Smooth muscle cell (in vitro differentiated cells): Measurements from ENCODE around the gene ACIN1. TPM values are rescaled to one million over a fixed set of nuclear protein-coding genes. Genes with fewer than 3 reads are reported as not detected.

Experiments
- DNase-seq: peaks from one replicate; lab custom pipeline; 2025; ENCODE audit not compliant: unreplicated experiment; lab: John Stamatoyannopoulos, UW
- H2AFZ ChIP-seq: fragments of 200-600 bp; sonication (generic); 2 replicates; pipeline ENCODE4 v1.6.0; 2016; ENCODE audit warnings: antibody characterized with exemption, low read depth, mild to moderate bottlenecking
- H3F3A ChIP-seq: fragments of 200-600 bp; sonication (generic); 2 replicates; pipeline ENCODE4 v1.6.0; 2017; ENCODE audit warnings: antibody characterized with exemption, low read depth
- H3K27ac ChIP-seq: fragments of 200-600 bp; sonication (generic); 2 replicates; pipeline ENCODE4 v1.5.1; 2016; ENCODE audit warnings: low read depth, mild to moderate bottlenecking
- H3K27me3 ChIP-seq: fragments of 200-600 bp; sonication (generic); 2 replicates; pipeline ENCODE4 v1.6.1; 2016; ENCODE audit warnings: low read depth, mild to moderate bottlenecking
- H3K36me3 ChIP-seq: fragments of 200-600 bp; sonication (generic); 2 replicates; pipeline ENCODE4 v1.5.1; 2016; ENCODE audit warnings: low read depth
- H3K4me1 ChIP-seq: fragments of 200-600 bp; sonication (generic); 2 replicates; pipeline ENCODE4 v1.5.1; 2016; ENCODE audit warnings: low read depth
- H3K4me2 ChIP-seq: fragments of 200-600 bp; sonication (generic); 2 replicates; pipeline ENCODE4 v1.6.0; 2016; ENCODE audit warnings: mild to moderate bottlenecking
- H3K4me3 ChIP-seq: fragments of 200-600 bp; sonication (generic); 2 replicates; pipeline ENCODE4 v1.5.1; 2016; ENCODE audit warnings: mild to moderate bottlenecking
- H3K79me2 ChIP-seq: fragments of 200-600 bp; sonication (generic); 2 replicates; pipeline ENCODE4 v1.6.0; 2016; ENCODE audit warnings: low read depth, mild to moderate bottlenecking
- H3K9ac ChIP-seq: fragments of 200-600 bp; sonication (generic); 2 replicates; pipeline ENCODE4 v1.6.0; 2016; ENCODE audit warnings: low read depth
- H3K9me3 ChIP-seq: fragments of 200-600 bp; sonication (generic); replicated peaks from 2 replicates; pipeline ENCODE4 v1.5.1; 2016; ENCODE audit warnings: low read depth
- H4K20me1 ChIP-seq: fragments of 200-600 bp; sonication (generic); 2 replicates; pipeline ENCODE4 v1.6.0; 2016; ENCODE audit warnings: low read depth
- CTCF ChIP-seq: fragments of 200-600 bp; sonication (generic); IDR thresholded peaks from 2 replicates; pipeline ENCODE4 v1.5.1; 2017; ENCODE audit warnings: borderline replicate concordance, mild to moderate bottlenecking, antibody characterized with exemption; ENCODE audit not compliant: insufficient read depth, poor library complexity, severe bottlenecking
- WGBS: methylation state at CpG from one replicate; pipeline ENCODE4 v1.1.7; 2016; ENCODE audit warnings: low lambda C conversion rate; 5-methylcytosine and 5-hydroxymethylcytosine counted together
- polyA plus RNA-seq: library from polyadenylated mRNA; unstranded; fragments of >200 nt; fragmentation: Nextera tagmentation; extraction: Ambion mirVana; gene quantifications from 2 replicates; pipeline ENCODE4 v1.2.1, GENCODE V29; 2016
- total RNA-seq: library from RNA; depleted of rRNA; stranded (reverse); fragments of >200 nt; gene quantifications from 2 replicates; pipeline ENCODE4 v1.2.3, GENCODE V29; 2014

Gene ACIN1
- total RNA-seq (64.5 and 69.0 TPM in 2 replicates), polyA plus RNA-seq (33.7 and 39.3 TPM in 2 replicates)

GRCh38 chr14:23094666-23095195, at the start of gene ACIN1:
Gene ACIN1, minus strand, starts transcription at chr14:23095136. Its CDS starts 24 bp downstream, at chr14:23095112.
- under 1% methylated on average over 48 of the region's 55 CpGs for WGBS
- Histone ChIP-seq H4K20me1 (peaks cover 68% of the 10 kb centered on the region), H3K79me2 (peaks cover 72% of the 10 kb centered on the region)

GRCh38 chr14:23143911-23144310, 49.0 kb upstream of the ACIN1 start:
- H3K9me3 ChIP-seq: no peaks in the 10 kb centered on the region

More at GRCh38 chr14:23094666-23095195, at the start of gene ACIN1:
- Histone ChIP-seq H3K9me3 (no peaks in the 10 kb centered on the region), H3K27me3 (no peaks in the 10 kb centered on the region), H3K36me3 (peaks cover 10% of the 10 kb centered on the region), H3K9ac (peak within 1 kb of the TSS; percentile 98), H3K4me2 (peak within 1 kb of the TSS; percentile 90), H3K4me3 (peak within 1 kb of the TSS; percentile 82), H3K4me1 (peaks cover 14% of the 10 kb centered on the region), H3F3A (no peaks in the 10 kb centered on the region), H3K27ac (peak within 1 kb of the TSS; percentile 96), H2AFZ (peak within 1 kb of the TSS; percentile 87)
- DNase-seq: no peak
- no peak for TF ChIP-seq CTCF

GRCh38 chr14:23142826-23143225, 47.9 kb upstream of the ACIN1 start:
- TF ChIP-seq CTCF: no peak

More at GRCh38 chr14:23143911-23144310, 49.0 kb upstream of the ACIN1 start:
- Histone ChIP-seq H3K4me3 (no peak overlapping the region), H3K4me1 (peaks cover 12% of the 10 kb centered on the region), H3K27me3 (no peaks in the 10 kb centered on the region), H3K36me3 (no peaks in the 10 kb centered on the region), H3K27ac (peak overlapping the region; percentile 26), H4K20me1 (no peaks in the 10 kb centered on the region), H3K4me2 (peak overlapping the region; percentile 18), H3K79me2 (no peaks in the 10 kb centered on the region), H3K9ac (no peak overlapping the region), H3F3A (peaks cover 12% of the 10 kb centered on the region), H2AFZ (no peak overlapping the region)
- DNase-seq: no peak
- TF ChIP-seq CTCF: no peak
- WGBS: 78% methylated on average over 1 of the region's 1 CpG

More at GRCh38 chr14:23142826-23143225, 47.9 kb upstream of the ACIN1 start:
- H3K4me3 ChIP-seq: no peak overlapping the region
- H3K4me2 ChIP-seq: no peak overlapping the region
- H2AFZ ChIP-seq: no peak overlapping the region
- 99% methylated on average over 4 of the region's 4 CpGs for WGBS
- no peaks in the 10 kb centered on the region for H3K27me3 ChIP-seq
- no peaks in the 10 kb centered on the region for H4K20me1 ChIP-seq
- H3K4me1 ChIP-seq: peaks cover 12% of the 10 kb centered on the region
- H3K36me3 ChIP-seq: no peaks in the 10 kb centered on the region
- H3F3A ChIP-seq: peaks cover 5% of the 10 kb centered on the region
- H3K9ac ChIP-seq: no peak overlapping the region
- no peak for DNase-seq
- H3K27ac ChIP-seq: no peak overlapping the region
- no peaks in the 10 kb centered on the region for H3K9me3 ChIP-seq
- H3K79me2 ChIP-seq: no peaks in the 10 kb centered on the region
